ENCODE data around the gene RIPOR2.

- TF ChIP-seq EZH2 (IDR thresholded peaks at IDR 0.05) (no peak), FOXP2 (optimal IDR thresholded peaks at IDR 0.05; ENCODE audit: control extremely low read depth, extremely low read length, insufficient read depth) (no peak), POLR2AphosphoS5 (IDR thresholded peaks at IDR 0.05; ENCODE audit: borderline replicate concordance, low read depth, low read length) (no peak)
Measured at GRCh38 chr6:24949020-24949569, 13.3 kb upstream of the RIPOR2 start.
